ENCODE results near the gene GLRX3.

The GLRX3 gene

DNA sequence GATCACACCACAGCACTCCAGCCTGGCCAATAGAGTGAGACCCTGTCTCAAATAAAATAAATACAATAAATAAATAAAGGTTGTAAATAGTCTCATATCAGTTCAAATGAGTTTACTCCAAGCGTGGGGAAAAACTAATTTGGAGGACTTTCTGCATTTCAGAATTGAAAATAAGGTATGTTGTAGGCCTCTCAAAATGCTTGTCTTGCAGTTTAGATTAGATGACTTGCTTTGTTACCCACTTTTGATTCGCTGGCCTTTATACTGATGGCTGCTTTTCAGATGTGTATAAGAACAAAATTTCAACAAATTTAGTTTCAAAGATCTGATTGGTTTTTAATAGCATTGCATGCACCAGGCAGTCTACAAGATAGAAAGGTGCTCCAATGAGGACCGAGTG lies 23.4 kb upstream of the GLRX3 start:
- TF ChIP-seq, protein P1, sequence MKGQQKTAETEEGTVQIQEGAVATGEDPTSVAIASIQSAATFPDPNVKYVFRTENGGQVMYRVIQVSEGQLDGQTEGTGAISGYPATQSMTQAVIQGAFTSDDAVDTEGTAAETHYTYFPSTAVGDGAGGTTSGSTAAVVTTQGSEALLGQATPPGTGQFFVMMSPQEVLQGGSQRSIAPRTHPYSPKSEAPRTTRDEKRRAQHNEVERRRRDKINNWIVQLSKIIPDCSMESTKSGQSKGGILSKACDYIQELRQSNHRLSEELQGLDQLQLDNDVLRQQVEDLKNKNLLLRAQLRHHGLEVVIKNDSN (IDR thresholded peaks at IDR 0.05) = no peak
- TF ChIP-seq YY1 (IDR thresholded peaks at IDR 0.05; ENCODE audit: low read depth) (no peak), TEAD4 (IDR thresholded peaks at IDR 0.05) (no peak), EGR1 (IDR thresholded peaks at IDR 0.05) (no peak), ZBTB7A (IDR thresholded peaks at IDR 0.05; ENCODE audit: low read depth) (no peak), NFIC (IDR thresholded peaks at IDR 0.05) (no peak), EP300 (IDR thresholded peaks at IDR 0.05; ENCODE audit: borderline replicate concordance) (no peak), TCF12 (IDR thresholded peaks at IDR 0.05; ENCODE audit: low read depth) (no peak), CREB1 (IDR thresholded peaks at IDR 0.05; ENCODE audit: low read depth) (no peak)
- TF ChIP-seq, protein P2, sequence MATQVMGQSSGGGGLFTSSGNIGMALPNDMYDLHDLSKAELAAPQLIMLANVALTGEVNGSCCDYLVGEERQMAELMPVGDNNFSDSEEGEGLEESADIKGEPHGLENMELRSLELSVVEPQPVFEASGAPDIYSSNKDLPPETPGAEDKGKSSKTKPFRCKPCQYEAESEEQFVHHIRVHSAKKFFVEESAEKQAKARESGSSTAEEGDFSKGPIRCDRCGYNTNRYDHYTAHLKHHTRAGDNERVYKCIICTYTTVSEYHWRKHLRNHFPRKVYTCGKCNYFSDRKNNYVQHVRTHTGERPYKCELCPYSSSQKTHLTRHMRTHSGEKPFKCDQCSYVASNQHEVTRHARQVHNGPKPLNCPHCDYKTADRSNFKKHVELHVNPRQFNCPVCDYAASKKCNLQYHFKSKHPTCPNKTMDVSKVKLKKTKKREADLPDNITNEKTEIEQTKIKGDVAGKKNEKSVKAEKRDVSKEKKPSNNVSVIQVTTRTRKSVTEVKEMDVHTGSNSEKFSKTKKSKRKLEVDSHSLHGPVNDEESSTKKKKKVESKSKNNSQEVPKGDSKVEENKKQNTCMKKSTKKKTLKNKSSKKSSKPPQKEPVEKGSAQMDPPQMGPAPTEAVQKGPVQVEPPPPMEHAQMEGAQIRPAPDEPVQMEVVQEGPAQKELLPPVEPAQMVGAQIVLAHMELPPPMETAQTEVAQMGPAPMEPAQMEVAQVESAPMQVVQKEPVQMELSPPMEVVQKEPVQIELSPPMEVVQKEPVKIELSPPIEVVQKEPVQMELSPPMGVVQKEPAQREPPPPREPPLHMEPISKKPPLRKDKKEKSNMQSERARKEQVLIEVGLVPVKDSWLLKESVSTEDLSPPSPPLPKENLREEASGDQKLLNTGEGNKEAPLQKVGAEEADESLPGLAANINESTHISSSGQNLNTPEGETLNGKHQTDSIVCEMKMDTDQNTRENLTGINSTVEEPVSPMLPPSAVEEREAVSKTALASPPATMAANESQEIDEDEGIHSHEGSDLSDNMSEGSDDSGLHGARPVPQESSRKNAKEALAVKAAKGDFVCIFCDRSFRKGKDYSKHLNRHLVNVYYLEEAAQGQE (IDR thresholded peaks at IDR 0.05; ENCODE audit: low read depth) = no peak

DNA sequence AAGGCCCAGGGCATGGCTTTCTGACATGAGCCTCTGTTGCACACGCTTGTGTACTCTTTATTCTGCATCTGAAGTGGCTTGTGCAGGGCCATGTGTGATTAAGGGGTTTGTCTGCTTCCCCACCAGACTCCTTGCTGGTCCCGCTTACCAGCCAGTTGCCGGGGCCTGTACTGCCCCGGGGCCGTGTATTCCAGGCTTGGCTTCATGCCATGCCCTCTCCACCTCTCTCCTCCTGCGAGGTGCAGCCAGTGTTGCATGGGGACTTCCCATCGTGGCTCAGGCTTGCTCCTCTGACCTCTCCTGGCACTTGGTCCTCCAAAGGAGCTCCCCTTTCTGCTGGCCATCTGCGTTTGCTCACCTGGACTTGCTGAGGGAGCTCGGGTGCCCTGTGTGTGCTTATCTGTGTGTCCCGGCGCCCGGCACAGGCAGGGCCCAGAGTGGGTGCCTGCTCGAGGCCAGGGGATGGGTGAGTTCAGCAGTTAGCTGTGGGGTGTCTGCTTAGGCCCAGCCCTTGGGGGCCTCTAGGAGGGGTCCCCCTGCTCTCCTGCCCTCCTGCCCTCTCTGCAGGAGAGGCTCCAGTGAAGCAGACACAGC lies 14.6 kb upstream of the GLRX3 start:
- TF ChIP-seq, protein P1 (IDR thresholded peaks at IDR 0.05) = no peak
- TF ChIP-seq FOXM1 (IDR thresholded peaks at IDR 0.05; ENCODE audit: borderline replicate concordance, low read depth) (no peak), EGR1 (IDR thresholded peaks at IDR 0.05) (no peak), YY1 (IDR thresholded peaks at IDR 0.05; ENCODE audit: low read depth) (no peak), TCF12 (IDR thresholded peaks at IDR 0.05; ENCODE audit: low read depth) (no peak), EP300 (IDR thresholded peaks at IDR 0.05; ENCODE audit: borderline replicate concordance) (no peak), CREB1 (IDR thresholded peaks at IDR 0.05; ENCODE audit: low read depth) (no peak)
- TF ChIP-seq, protein P2 (IDR thresholded peaks at IDR 0.05; ENCODE audit: low read depth) = no peak
- TF ChIP-seq, protein P3, sequence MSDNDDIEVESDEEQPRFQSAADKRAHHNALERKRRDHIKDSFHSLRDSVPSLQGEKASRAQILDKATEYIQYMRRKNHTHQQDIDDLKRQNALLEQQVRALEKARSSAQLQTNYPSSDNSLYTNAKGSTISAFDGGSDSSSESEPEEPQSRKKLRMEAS (IDR thresholded peaks at IDR 0.05) = no peak

DNA sequence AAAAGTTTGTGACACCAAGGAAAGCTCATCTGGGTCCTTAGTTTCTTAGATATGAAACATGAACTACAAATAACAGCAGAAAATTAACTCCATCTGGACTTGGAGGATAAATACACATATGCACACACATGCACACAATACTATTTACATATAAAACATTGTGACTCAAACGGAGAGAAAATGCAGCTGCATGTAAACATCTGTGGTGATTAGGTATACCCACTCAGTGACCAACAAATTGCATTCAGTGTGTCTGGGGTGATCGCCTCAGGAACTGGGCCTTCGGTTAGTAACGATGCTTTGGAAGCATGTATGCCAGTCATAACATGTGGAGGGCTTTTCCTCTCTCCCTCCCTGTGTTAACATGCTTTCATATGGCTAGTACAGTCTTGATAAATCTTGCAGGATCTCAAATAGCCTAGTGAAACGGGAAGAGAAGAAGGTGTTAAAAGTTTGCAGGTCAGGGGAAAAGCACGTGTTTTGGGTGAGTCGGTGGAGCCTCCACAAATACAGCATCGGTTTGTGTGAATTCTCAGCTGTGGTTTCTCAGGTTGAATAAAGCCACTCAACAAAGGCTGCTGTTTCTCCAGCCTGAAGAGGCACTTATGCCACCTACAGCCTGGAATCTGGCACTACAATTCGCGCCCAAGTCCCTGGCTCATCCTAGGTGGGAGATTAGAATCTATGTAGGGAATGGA lies 8.7 kb upstream of the GLRX3 start:
- TF ChIP-seq FOXM1 (IDR thresholded peaks at IDR 0.05; ENCODE audit: borderline replicate concordance, low read depth) (no peak), TCF12 (IDR thresholded peaks at IDR 0.05; ENCODE audit: low read depth) (no peak), TEAD4 (IDR thresholded peaks at IDR 0.05) (peak; percentile 98), RAD21 (IDR thresholded peaks at IDR 0.05; ENCODE audit: low read depth) (peak; percentile 79)
- TF ChIP-seq, protein P3 (IDR thresholded peaks at IDR 0.05) = peak; percentile 33; the same call in 1 of the 2 replicates

DNA sequence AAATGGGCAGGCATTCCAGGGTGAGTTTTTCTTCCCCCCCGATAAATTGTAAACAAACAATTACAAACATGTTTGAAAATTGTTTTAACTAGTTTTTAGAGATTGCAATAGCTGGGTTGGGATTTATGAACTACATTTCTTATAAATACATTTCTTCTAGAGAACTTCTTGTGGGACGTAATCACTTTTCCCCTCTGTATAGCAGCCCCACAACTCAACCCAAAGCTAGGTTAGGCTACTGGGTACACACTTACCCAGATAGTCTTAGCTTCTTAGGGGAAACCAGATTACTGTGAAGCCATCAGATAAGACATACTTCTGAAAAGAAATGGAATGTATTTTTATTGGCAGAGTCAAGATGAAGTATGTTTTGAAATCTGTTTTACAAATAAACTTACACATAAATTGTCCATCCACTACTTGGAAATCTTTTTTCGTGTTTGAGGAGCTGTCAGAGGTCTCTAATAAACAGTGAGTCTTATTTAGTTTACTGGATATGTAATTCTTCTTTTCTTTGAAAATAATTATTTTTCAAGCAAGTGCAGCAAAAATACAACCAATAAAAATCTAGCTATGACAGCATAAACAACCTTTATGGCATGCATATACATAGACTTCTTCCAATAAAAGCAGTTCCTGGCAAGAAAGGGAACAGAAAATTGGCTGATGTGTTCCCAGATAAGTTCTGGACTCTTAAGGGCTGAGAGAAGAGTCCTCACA lies 8.0 kb upstream of the GLRX3 start:
- TF ChIP-seq, protein P3 (IDR thresholded peaks at IDR 0.05) = no peak
- TF ChIP-seq CEBPB (IDR thresholded peaks at IDR 0.05) (no peak), EGR1 (IDR thresholded peaks at IDR 0.05) (no peak), YY1 (IDR thresholded peaks at IDR 0.05; ENCODE audit: low read depth) (no peak), NFIC (IDR thresholded peaks at IDR 0.05) (no peak), CREB1 (IDR thresholded peaks at IDR 0.05; ENCODE audit: low read depth) (no peak), RAD21 (IDR thresholded peaks at IDR 0.05; ENCODE audit: low read depth) (no peak), EP300 (IDR thresholded peaks at IDR 0.05; ENCODE audit: borderline replicate concordance) (no peak), ZBTB7A (IDR thresholded peaks at IDR 0.05; ENCODE audit: low read depth) (no peak), FOXM1 (IDR thresholded peaks at IDR 0.05; ENCODE audit: borderline replicate concordance, low read depth) (no peak), TEAD4 (IDR thresholded peaks at IDR 0.05) (no peak), TCF12 (IDR thresholded peaks at IDR 0.05; ENCODE audit: low read depth) (no peak)
- TF ChIP-seq, protein P1 (IDR thresholded peaks at IDR 0.05) = no peak

DNA sequence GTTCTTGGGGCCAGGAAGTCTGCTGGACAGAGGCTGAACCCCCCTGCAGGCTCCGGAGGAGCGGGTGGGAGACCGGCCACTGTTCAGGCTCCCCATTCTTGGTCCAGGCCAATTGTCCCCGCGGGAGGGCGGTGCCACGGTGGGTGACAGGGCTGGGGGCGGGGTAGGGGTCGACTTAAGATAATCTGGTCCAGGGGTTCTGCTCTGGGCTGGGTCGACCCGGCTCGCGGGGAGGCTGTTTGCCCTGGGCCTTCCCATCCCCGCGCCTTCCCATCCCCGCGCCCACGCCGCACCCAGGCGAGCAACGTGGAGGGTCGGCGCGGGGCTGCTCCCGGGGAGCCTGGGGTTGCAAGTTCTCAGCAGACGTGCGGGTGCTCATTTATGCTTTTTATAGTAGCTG lies 7.3 kb upstream of the GLRX3 start:
- TF ChIP-seq CREB1 (IDR thresholded peaks at IDR 0.05; ENCODE audit: low read depth) (no peak), CEBPB (IDR thresholded peaks at IDR 0.05) (no peak), YY1 (IDR thresholded peaks at IDR 0.05; ENCODE audit: low read depth) (no peak), ZBTB7A (IDR thresholded peaks at IDR 0.05; ENCODE audit: low read depth) (no peak), TCF12 (IDR thresholded peaks at IDR 0.05; ENCODE audit: low read depth) (no peak), EP300 (IDR thresholded peaks at IDR 0.05; ENCODE audit: borderline replicate concordance) (no peak), NFIC (IDR thresholded peaks at IDR 0.05) (no peak), EGR1 (IDR thresholded peaks at IDR 0.05) (no peak), FOXM1 (IDR thresholded peaks at IDR 0.05; ENCODE audit: borderline replicate concordance, low read depth) (no peak), TAF1 (IDR thresholded peaks at IDR 0.05; ENCODE audit: low read depth) (no peak), RAD21 (IDR thresholded peaks at IDR 0.05; ENCODE audit: low read depth) (no peak), TEAD4 (IDR thresholded peaks at IDR 0.05) (no peak)
- TF ChIP-seq, protein P1 (IDR thresholded peaks at IDR 0.05) = no peak
- TF ChIP-seq, protein P3 (IDR thresholded peaks at IDR 0.05) = no peak
- TF ChIP-seq, protein P2 (IDR thresholded peaks at IDR 0.05; ENCODE audit: low read depth) = no peak

Data from Ishikawa (cell line).